Measurements from ENCODE around the gene ZNF669. TPM values are rescaled to one million over a fixed set of nuclear protein-coding genes. Genes with fewer than 3 reads are reported as not detected.

Gene ZNF669
- total RNA-seq, 2 donors from 2014 or later: 6.2 to 6.5 TPM

- Histone ChIP-seq H3K9ac (ENCODE audit: low read depth in 2 of 2, low read length in 2 of 2) (no peak overlapping the region), H3K4me3 (no peak overlapping the region), H3K36me3 (no peaks in the 10 kb centered on the region), H3K27me3 (no peaks in the 10 kb centered on the region), H3K9me3 (no peaks in the 10 kb centered on the region), H3K27ac (no peak overlapping the region), H3K4me1 (no peaks in the 10 kb centered on the region)
- no peak for TF ChIP-seq CTCF (IDR thresholded peaks at IDR 0.05)
- DNase-seq: no peak
- intact Hi-C loops (cut with DNase I): no loop called here
Observed at GRCh38 chr1:247113094-247113497, 8.9 kb upstream of the ZNF669 start.

DNA sequence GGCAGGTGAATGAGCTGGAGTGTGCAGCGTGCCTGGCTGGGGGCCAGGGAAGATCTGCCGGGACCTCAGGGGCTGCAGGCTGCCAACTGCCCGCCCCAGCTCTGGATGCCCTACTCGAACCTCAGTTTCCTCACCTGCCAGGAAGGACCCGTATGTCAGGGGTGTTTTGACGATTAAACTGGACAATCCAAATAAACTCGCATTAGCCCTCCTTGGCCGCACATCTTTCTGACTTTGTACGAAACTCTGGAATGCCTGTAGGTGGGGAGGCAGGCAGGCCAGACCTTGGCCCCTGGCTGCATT is 8.3 kb upstream of the ZNF669 start:
- H3K27ac ChIP-seq: no peak overlapping the region
- intact Hi-C loops (cut with DNase I): no loop called here
- H3K4me3 ChIP-seq: peak overlapping the region; percentile 80
- H3K36me3 ChIP-seq: no peaks in the 10 kb centered on the region
- H3K9me3 ChIP-seq: no peaks in the 10 kb centered on the region
- peak overlapping the region in 1 of 2 donors; percentile 79 for H3K9ac ChIP-seq (ENCODE audit: low read depth in 2 of 2, low read length in 2 of 2)
- H3K27me3 ChIP-seq: no peaks in the 10 kb centered on the region
- no peaks in the 10 kb centered on the region for H3K4me1 ChIP-seq
- no peak for DNase-seq
- no peak for TF ChIP-seq CTCF (IDR thresholded peaks at IDR 0.05)

GRCh38 chr1:247111700-247112478 is 7.7 kb upstream of the ZNF669 start:
- peak; percentile 63 for DNase-seq
- intact Hi-C loops (cut with DNase I): no loop called here
- no peak for TF ChIP-seq CTCF (IDR thresholded peaks at IDR 0.05)
- Histone ChIP-seq H3K9ac (ENCODE audit: low read depth in 2 of 2, low read length in 2 of 2) (peak overlapping the region; percentile 34 to 79), H3K27ac (peak overlapping the region; percentile 70), H3K27me3 (no peaks in the 10 kb centered on the region), H3K36me3 (no peaks in the 10 kb centered on the region), H3K9me3 (no peaks in the 10 kb centered on the region), H3K4me3 (peak overlapping the region; percentile 80), H3K4me1 (no peaks in the 10 kb centered on the region)

DNA sequence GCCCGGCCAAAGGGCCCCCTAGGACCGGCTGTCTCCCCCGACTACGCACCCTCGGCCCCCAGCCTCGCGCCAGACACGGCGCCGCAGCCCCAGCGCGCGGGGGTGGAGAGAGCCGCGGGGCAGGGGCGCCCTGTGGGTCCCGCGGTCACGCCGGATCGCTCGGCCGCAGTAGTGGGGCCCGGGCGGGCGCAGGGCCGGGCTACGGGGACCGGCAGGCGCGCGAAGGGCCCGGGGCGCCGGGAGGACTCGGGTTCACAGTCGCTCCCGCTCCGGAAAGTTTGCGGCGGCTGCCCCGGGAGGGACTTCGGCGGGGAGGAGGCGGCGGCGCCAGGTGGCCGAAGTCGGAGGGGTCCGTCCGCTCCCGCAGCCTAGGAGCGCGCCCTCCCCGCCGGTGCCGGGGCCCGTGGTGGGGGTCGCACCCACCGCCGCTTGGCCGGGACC is 7.1 kb upstream of the ZNF669 start:
- peak overlapping the region; percentile 80 for H3K4me3 ChIP-seq
- H3K9me3 ChIP-seq: no peaks in the 10 kb centered on the region
- peak overlapping the region; percentile 55 to 79 for H3K9ac ChIP-seq (ENCODE audit: low read depth in 2 of 2, low read length in 2 of 2)
- H3K27me3 ChIP-seq: no peaks in the 10 kb centered on the region
- no peaks in the 10 kb centered on the region for H3K36me3 ChIP-seq
- peak overlapping the region; percentile 70 for H3K27ac ChIP-seq
- H3K4me1 ChIP-seq: no peaks in the 10 kb centered on the region
- no peak for DNase-seq
- TF ChIP-seq CTCF (IDR thresholded peaks at IDR 0.05): no peak
- intact Hi-C loops (cut with DNase I): no loop called here

DNA sequence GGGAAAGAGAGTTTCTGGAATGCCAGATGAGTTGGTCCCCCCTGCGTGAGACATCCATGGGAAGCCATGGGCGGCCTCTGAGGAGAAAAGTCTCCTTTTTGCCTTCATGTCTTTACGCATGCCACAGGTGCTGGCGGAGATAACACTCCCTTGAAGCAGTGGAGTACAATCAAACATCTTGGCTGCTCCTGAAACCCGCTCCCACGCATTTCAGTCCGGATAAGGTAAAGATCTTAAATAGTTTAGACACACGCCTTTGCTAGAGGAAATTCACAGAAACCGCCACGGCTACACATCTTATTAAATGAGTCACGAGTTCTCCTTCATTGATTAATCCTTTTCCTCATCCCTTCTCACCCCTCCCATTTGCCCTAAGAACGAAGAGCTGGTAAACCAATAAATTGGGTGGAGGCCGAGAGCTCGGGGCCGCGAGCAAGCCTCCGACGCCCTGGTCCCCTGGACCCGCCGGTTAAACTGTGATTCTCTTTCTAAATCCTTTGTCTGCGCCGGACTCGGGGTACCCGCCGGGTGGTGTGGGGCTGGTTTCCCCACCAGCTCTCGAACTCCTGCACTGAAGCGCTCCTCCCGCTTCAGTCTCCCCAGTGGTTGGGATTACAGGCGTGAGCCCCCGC is 6.6 kb upstream of the ZNF669 start:
- intact Hi-C loops (cut with DNase I): no loop called here
- H3K9me3 ChIP-seq: no peaks in the 10 kb centered on the region
- peak overlapping the region; percentile 55 to 79 for H3K9ac ChIP-seq (ENCODE audit: low read depth in 2 of 2, low read length in 2 of 2)
- no peak for TF ChIP-seq CTCF (IDR thresholded peaks at IDR 0.05)
- no peaks in the 10 kb centered on the region for H3K4me1 ChIP-seq
- no peaks in the 10 kb centered on the region for H3K27me3 ChIP-seq
- peak overlapping the region; percentile 80 for H3K4me3 ChIP-seq
- H3K27ac ChIP-seq: peak overlapping the region; percentile 70
- DNase-seq: no peak
- no peaks in the 10 kb centered on the region for H3K36me3 ChIP-seq
